ENCODE data around the gene TACR1. TPM values are rescaled to one million over a fixed set of nuclear protein-coding genes. Genes with fewer than 3 reads are reported as not detected.

Gene TACR1
- polyA plus RNA-seq, 1 of the 3 experiments (the other 2 are of a cell fraction): under 0.01 TPM

- H4K20me1 ChIP-seq (ENCODE audit: insufficient read depth): no peaks in the 10 kb centered on the region
- no peaks in the 10 kb centered on the region for H3K36me3 ChIP-seq (replicated peaks in 1 of 2; ENCODE audit: control insufficient read depth in 1 of 2, insufficient read depth in 2 of 2, low read length in 1 of 2)
- H3K9me2 ChIP-seq: no peaks in the 10 kb centered on the region
- DNase-seq: no peak
- H3K27ac ChIP-seq (ENCODE audit: low read depth in 2 of 2, low read length in 1 of 2): no peak overlapping the region; a peak in 1 of 4 replicates
- no peak overlapping the region for H3K4me3 ChIP-seq (ENCODE audit: low read depth in 2 of 2, low read length in 1 of 2)
- no peak overlapping the region for H3K9ac ChIP-seq
- TF ChIP-seq FOXM1 (IDR thresholded peaks at IDR 0.05; ENCODE audit: low read depth): no peak
- no peak overlapping the region for H3K4me2 ChIP-seq
- POLR2A ChIA-PET: no interaction called here
- no peaks in the 10 kb centered on the region; the same call in 1 of the 2 replicates for H3K27me3 ChIP-seq (ENCODE audit: insufficient read depth)
- H2AFZ ChIP-seq (ENCODE audit: low read depth): no peak overlapping the region
- 56% methylated on average over 2 of the region's 2 CpGs for WGBS (ENCODE audit: low lambda C conversion rate)
- no peaks in the 10 kb centered on the region for H3K79me2 ChIP-seq (ENCODE audit: insufficient read depth)
- H3K4me1 ChIP-seq (ENCODE audit: control insufficient read depth in 1 of 2, insufficient read depth in 2 of 2, low read depth in 1 of 2, low read length in 1 of 2): peaks cover 0 to 3% of the 10 kb centered on the region in 2 experiments; a peak in 2 of 4 replicates
- no peaks in the 10 kb centered on the region for H3K9me3 ChIP-seq
- CTCF ChIA-PET: no interaction called here
- H3F3A ChIP-seq (replicated peaks; ENCODE audit: insufficient read depth): no peaks in the 10 kb centered on the region
These were observed 36.4 kb downstream of the TACR1 start for GRCh38 chr2:75162897-75163296.

DNA sequence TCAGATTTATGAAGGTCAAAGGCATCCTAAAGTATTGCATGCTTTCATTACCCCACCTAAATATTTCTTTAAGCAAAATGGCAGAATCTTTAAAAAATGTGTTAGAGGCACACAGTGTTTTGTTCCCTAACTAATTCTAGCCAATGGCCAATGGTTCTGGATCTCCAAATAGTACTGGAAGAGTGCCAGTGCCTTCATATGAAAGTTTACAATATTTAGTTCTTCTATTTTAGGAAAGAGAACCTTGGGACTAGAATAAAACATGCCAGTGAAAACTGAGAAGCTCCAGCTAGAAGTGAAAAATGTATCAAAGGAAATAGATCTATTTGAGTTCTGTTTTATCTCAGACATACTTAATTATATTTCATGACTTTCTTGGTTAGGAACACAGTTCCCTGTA is 37.1 kb downstream of the TACR1 start:
- TF ChIP-seq YY1 (IDR thresholded peaks at IDR 0.05; ENCODE audit: low read depth) (no peak), RAD21 (IDR thresholded peaks at IDR 0.05; ENCODE audit: low read length) (no peak), TAF1 (IDR thresholded peaks at IDR 0.05; ENCODE audit: borderline replicate concordance, low read depth, low read length) (no peak), PBX3 (IDR thresholded peaks at IDR 0.05) (no peak), SIN3A (IDR thresholded peaks at IDR 0.05; ENCODE audit: borderline replicate concordance, low read depth, low read length) (no peak), RXRA (IDR thresholded peaks at IDR 0.05; ENCODE audit: borderline replicate concordance, low read depth) (no peak), TEAD4 (IDR thresholded peaks at IDR 0.05; ENCODE audit: borderline replicate concordance, insufficient read depth) (no peak), FOSL2 (IDR thresholded peaks at IDR 0.05; ENCODE audit: borderline replicate concordance, low read depth) (no peak), NRF1 (IDR thresholded peaks at IDR 0.05; ENCODE audit: low read depth, low read length) (no peak), FOXM1 (IDR thresholded peaks at IDR 0.05; ENCODE audit: low read depth) (no peak), RFX5 (IDR thresholded peaks at IDR 0.05; ENCODE audit: low read length) (no peak), RCOR1 (IDR thresholded peaks at IDR 0.05; ENCODE audit: low read length) (no peak), EZH2phosphoT487 (IDR thresholded peaks at IDR 0.05; ENCODE audit: borderline replicate concordance, low read depth) (no peak)
- TF ChIP-seq, protein P1, sequence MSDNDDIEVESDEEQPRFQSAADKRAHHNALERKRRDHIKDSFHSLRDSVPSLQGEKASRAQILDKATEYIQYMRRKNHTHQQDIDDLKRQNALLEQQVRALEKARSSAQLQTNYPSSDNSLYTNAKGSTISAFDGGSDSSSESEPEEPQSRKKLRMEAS (IDR thresholded peaks at IDR 0.05; ENCODE audit: low read depth): no peak
- TF ChIP-seq, protein P2, sequence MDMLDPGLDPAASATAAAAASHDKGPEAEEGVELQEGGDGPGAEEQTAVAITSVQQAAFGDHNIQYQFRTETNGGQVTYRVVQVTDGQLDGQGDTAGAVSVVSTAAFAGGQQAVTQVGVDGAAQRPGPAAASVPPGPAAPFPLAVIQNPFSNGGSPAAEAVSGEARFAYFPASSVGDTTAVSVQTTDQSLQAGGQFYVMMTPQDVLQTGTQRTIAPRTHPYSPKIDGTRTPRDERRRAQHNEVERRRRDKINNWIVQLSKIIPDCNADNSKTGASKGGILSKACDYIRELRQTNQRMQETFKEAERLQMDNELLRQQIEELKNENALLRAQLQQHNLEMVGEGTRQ (IDR thresholded peaks at IDR 0.05; ENCODE audit: borderline replicate concordance, low read depth, low read length): no peak
- TF ChIP-seq, protein P3, sequence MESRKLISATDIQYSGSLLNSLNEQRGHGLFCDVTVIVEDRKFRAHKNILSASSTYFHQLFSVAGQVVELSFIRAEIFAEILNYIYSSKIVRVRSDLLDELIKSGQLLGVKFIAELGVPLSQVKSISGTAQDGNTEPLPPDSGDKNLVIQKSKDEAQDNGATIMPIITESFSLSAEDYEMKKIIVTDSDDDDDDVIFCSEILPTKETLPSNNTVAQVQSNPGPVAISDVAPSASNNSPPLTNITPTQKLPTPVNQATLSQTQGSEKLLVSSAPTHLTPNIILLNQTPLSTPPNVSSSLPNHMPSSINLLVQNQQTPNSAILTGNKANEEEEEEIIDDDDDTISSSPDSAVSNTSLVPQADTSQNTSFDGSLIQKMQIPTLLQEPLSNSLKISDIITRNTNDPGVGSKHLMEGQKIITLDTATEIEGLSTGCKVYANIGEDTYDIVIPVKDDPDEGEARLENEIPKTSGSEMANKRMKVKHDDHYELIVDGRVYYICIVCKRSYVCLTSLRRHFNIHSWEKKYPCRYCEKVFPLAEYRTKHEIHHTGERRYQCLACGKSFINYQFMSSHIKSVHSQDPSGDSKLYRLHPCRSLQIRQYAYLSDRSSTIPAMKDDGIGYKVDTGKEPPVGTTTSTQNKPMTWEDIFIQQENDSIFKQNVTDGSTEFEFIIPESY (IDR thresholded peaks at IDR 0.05; ENCODE audit: borderline replicate concordance, low read depth): no peak
- Histone ChIP-seq H3K9ac (no peak overlapping the region), H3K79me2 (ENCODE audit: insufficient read depth) (no peaks in the 10 kb centered on the region), H3K4me2 (no peak overlapping the region), H3K9me3 (no peaks in the 10 kb centered on the region), H2AFZ (ENCODE audit: low read depth) (no peak overlapping the region), H3K4me3 (ENCODE audit: low read depth in 2 of 2, low read length in 1 of 2) (no peak overlapping the region), H3K36me3 (replicated peaks in 1 of 2; ENCODE audit: control insufficient read depth in 1 of 2, insufficient read depth in 2 of 2, low read length in 1 of 2) (no peaks in the 10 kb centered on the region), H3K9me2 (no peaks in the 10 kb centered on the region), H3F3A (replicated peaks; ENCODE audit: insufficient read depth) (no peaks in the 10 kb centered on the region), H3K4me1 (ENCODE audit: control insufficient read depth in 1 of 2, insufficient read depth in 2 of 2, low read depth in 1 of 2, low read length in 1 of 2) (peaks cover 0 to 3% of the 10 kb centered on the region in 2 experiments; a peak in 2 of 4 replicates), H3K27ac (ENCODE audit: low read depth in 2 of 2, low read length in 1 of 2) (no peak overlapping the region), H3K27me3 (ENCODE audit: insufficient read depth) (no peaks in the 10 kb centered on the region; the same call in 1 of the 2 replicates), H4K20me1 (ENCODE audit: insufficient read depth) (no peaks in the 10 kb centered on the region)
- ChIA-PET CTCF (no interaction called here), POLR2A (no interaction called here)
- no peak for DNase-seq
